DND-41 (cell line): Measurements from ENCODE around the gene EPN2.

Experiments used
- ATAC-seq: fragments of 200-7000 bp; cut with Tn5 transposase; 3 replicates; pipeline ENCODE4 v1.9.1; 2021; ENCODE audit warnings: low read depth; ENCODE audit not compliant: insufficient read depth
- DNase-seq: peaks from one replicate; pipeline ENCODE4 v3.0.0-alpha.2; 2020
- H2AFZ ChIP-seq: 2 replicates; pipeline ENCODE4 v1.6.0; 2012; ENCODE audit warnings: low read depth, low read length
- H3K27ac ChIP-seq: 2 replicates; pipeline ENCODE4 v1.5.1; 2012; ENCODE audit warnings: low read length, inconsistent platforms
- H3K27me3 ChIP-seq: fragments of 200-600 bp; sonication (generic); 2 replicates; pipeline ENCODE4 v1.6.0; 2012; ENCODE audit warnings: low read length, mild to moderate bottlenecking, inconsistent platforms; ENCODE audit not compliant: insufficient read depth, poor library complexity
- H3K36me3 ChIP-seq: 2 replicates; pipeline ENCODE4 v1.5.1; 2012; ENCODE audit warnings: low read length, inconsistent platforms; ENCODE audit not compliant: insufficient read depth
- H3K4me1 ChIP-seq: 2 replicates; pipeline ENCODE4 v1.5.1; 2012; ENCODE audit warnings: mild to moderate bottlenecking, low read length; ENCODE audit not compliant: insufficient read depth
- H3K4me2 ChIP-seq: 2 replicates; pipeline ENCODE4 v1.6.0; 2012; ENCODE audit warnings: mild to moderate bottlenecking, moderate library complexity, low read length, inconsistent platforms; ENCODE audit not compliant: insufficient read depth
- H3K4me3 ChIP-seq, 2 experiments: fragments of 200-600 bp in 1 of 2; shearing (Covaris generic) in 1 of 2; 2 replicates each; pipeline ENCODE4 v1.5.1; 2012 to 2016; ENCODE audit warnings: inconsistent platforms in 2 of 2, low read length in 2 of 2, mild to moderate bottlenecking in 2 of 2, low read depth in 1 of 2, moderate library complexity in 1 of 2
- H3K79me2 ChIP-seq: 2 replicates; pipeline ENCODE4 v1.6.0; 2012; ENCODE audit warnings: low read length, inconsistent platforms; ENCODE audit not compliant: insufficient read depth
- H3K9ac ChIP-seq: 2 replicates; pipeline ENCODE4 v1.6.0; 2012; ENCODE audit warnings: low read depth, mild to moderate bottlenecking, inconsistent platforms, low read length, moderate library complexity
- H3K9me3 ChIP-seq: 2 replicates; pipeline ENCODE4 v1.5.1; 2012; ENCODE audit warnings: low read length, moderate library complexity, mild to moderate bottlenecking, inconsistent platforms; ENCODE audit not compliant: insufficient read depth, severe bottlenecking
- H4K20me1 ChIP-seq: 2 replicates; pipeline ENCODE4 v1.6.0; 2012; ENCODE audit warnings: low read length; ENCODE audit not compliant: insufficient read depth
- EZH2 ChIP-seq: IDR thresholded peaks from 3 replicates; pipeline ENCODE4 v1.6.1; 2012; ENCODE audit warnings: borderline replicate concordance, low read depth, mild to moderate bottlenecking, moderate library complexity, low read length, inconsistent platforms; ENCODE audit not compliant: severe bottlenecking
- TF ChIP-seq, protein P1 (sequence below): IDR thresholded peaks from 2 replicates; pipeline ENCODE4 v1.5.1; 2012; ENCODE audit warnings: borderline replicate concordance, low read length, moderate library complexity, mild to moderate bottlenecking; ENCODE audit not compliant: poor library complexity, severe bottlenecking; ENCODE audit errors: extremely low read depth

EPN2 gene

GRCh38 chr17:19378416-19379360 lies 141.5 kb downstream of the EPN2 start, which contains the start of gene MAPK7:
TSS of gene MAPK7 (plus strand) at chr17:19378498. CDS start at chr17:19378901, 403 bp downstream.
- DNase-seq (no peak), ATAC-seq (peak; percentile 29)
- Histone ChIP-seq H3K4me1 (peaks cover 24% of the 10 kb centered on the region), H3K27me3 (no peaks in the 10 kb centered on the region), H3K79me2 (peaks cover 14% of the 10 kb centered on the region), H4K20me1 (peaks cover 15% of the 10 kb centered on the region), H3K27ac (peak within 1 kb of the TSS; percentile 92), H3K9me3 (no peaks in the 10 kb centered on the region), H3K4me2 (peak within 1 kb of the TSS; percentile 94), H2AFZ (peak within 1 kb of the TSS; percentile 85), H3K4me3 (peak within 1 kb of the TSS; percentile 35 to 78), H3K9ac (peak within 1 kb of the TSS; percentile 75), H3K36me3 (peaks cover 46% of the 10 kb centered on the region)
- TF ChIP-seq, protein P1, sequence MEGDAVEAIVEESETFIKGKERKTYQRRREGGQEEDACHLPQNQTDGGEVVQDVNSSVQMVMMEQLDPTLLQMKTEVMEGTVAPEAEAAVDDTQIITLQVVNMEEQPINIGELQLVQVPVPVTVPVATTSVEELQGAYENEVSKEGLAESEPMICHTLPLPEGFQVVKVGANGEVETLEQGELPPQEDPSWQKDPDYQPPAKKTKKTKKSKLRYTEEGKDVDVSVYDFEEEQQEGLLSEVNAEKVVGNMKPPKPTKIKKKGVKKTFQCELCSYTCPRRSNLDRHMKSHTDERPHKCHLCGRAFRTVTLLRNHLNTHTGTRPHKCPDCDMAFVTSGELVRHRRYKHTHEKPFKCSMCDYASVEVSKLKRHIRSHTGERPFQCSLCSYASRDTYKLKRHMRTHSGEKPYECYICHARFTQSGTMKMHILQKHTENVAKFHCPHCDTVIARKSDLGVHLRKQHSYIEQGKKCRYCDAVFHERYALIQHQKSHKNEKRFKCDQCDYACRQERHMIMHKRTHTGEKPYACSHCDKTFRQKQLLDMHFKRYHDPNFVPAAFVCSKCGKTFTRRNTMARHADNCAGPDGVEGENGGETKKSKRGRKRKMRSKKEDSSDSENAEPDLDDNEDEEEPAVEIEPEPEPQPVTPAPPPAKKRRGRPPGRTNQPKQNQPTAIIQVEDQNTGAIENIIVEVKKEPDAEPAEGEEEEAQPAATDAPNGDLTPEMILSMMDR: no peak

GRCh38 chr17:19379361-19380065 lies 142.3 kb downstream of the EPN2 start:
- Histone ChIP-seq H3K9ac (peak overlapping the region; percentile 75; the same call in 1 of the 2 replicates), H3K79me2 (peaks cover 14% of the 10 kb centered on the region), H3K4me3 (peak overlapping the region in 1 of 2 experiments; percentile 78; a peak in 2 of 4 replicates), H3K4me2 (peak overlapping the region; percentile 94), H3K9me3 (no peaks in the 10 kb centered on the region), H4K20me1 (peaks cover 17% of the 10 kb centered on the region), H3K4me1 (peaks cover 24% of the 10 kb centered on the region), H3K36me3 (peaks cover 55% of the 10 kb centered on the region), H3K27ac (no peak overlapping the region), H3K27me3 (no peaks in the 10 kb centered on the region), H2AFZ (no peak overlapping the region)
- ATAC-seq: no peak
- TF ChIP-seq, protein P1: no peak
- no peak for TF ChIP-seq EZH2
- DNase-seq: no peak

DNA sequence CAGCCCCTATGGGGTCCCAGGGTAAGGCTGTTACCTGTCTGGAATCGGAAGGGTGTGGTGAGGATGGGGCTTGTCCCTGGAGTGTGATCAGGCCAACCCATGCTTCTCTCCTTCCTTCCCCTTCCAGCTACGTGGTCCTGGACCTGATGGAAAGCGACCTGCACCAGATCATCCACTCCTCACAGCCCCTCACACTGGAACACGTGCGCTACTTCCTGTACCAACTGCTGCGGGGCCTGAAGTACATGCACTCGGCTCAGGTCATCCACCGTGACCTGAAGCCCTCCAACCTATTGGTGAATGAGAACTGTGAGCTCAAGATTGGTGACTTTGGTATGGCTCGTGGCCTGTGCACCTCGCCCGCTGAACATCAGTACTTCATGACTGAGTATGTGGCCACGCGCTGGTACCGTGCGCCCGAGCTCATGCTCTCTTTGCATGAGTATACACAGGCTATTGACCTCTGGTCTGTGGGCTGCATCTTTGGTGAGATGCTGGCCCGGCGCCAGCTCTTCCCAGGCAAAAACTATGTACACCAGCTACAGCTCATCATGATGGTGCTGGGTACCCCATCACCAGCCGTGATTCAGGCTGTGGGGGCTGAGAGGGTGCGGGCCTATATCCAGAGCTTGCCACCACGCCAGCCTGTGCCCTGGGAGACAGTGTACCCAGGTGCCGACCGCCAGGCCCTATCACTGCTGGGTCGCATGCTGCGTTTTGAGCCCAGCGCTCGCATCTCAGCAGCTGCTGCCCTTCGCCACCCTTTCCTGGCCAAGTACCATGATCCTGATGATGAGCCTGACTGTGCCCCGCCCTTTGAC lies 143.5 kb downstream of the EPN2 start:
- Histone ChIP-seq H3K4me3 (no peak overlapping the region), H3K79me2 (peaks cover 14% of the 10 kb centered on the region), H3K4me2 (no peak overlapping the region), H3K27me3 (no peaks in the 10 kb centered on the region), H3K9me3 (no peaks in the 10 kb centered on the region), H3K27ac (no peak overlapping the region), H4K20me1 (peaks cover 27% of the 10 kb centered on the region), H3K4me1 (peaks cover 29% of the 10 kb centered on the region), H3K9ac (no peak overlapping the region), H2AFZ (no peak overlapping the region), H3K36me3 (peaks cover 63% of the 10 kb centered on the region)
- no peak for DNase-seq
- TF ChIP-seq, protein P1: no peak
- TF ChIP-seq EZH2: no peak
- no peak for ATAC-seq
